Activated naive CD8-positive, alpha-beta T cell treated with anti-CD3 and anti-CD28 coated beads, Interleukin-2, amount 10 ng/mL, durations not matched to agents 7 days and 5 days (primary cell): ENCODE data around the gene AMY2B. TPM values are rescaled to one million over a fixed set of nuclear protein-coding genes. Genes with fewer than 3 reads are reported as not detected.
"Not testable (repeated sequence)": the region's sequence is repeated elsewhere in the genome, so short reads cannot be mapped to it uniquely, and the experiment has no call there.

Source experiments
- ATAC-seq: fragments of 150-1000 bp; cut with Tn5 transposase; one replicate; pipeline ENCODE4 v1.10.0; 2021; ENCODE audit warnings: low read depth, moderate library complexity
- POLR2A ChIA-PET: fragments of 350-600 bp; sonication (Branson Sonifier 250); formaldehyde crosslinking; loops from one replicate; lab custom pipeline; 2021; ENCODE audit warnings: antibody characterized with exemption; lab: Charles Lee
- DNase-seq: peaks from one replicate; pipeline ENCODE4 v3.0.0; 2021
- H3K27ac Mint-ChIP-seq: one replicate; pipeline ENCODE4 v1.8.0; 2022; ENCODE audit warnings: mild to moderate bottlenecking, mixed read lengths
- H3K27me3 Mint-ChIP-seq: one replicate; pipeline ENCODE4 v1.8.0; 2022; ENCODE audit warnings: mild to moderate bottlenecking, moderate library complexity, mixed read lengths
- H3K36me3 Mint-ChIP-seq: one replicate; pipeline ENCODE4 v1.8.0; 2021; ENCODE audit warnings: mild to moderate bottlenecking, mixed read lengths
- H3K4me1 Mint-ChIP-seq: one replicate; pipeline ENCODE4 v1.8.0; 2021; ENCODE audit warnings: mixed read lengths
- H3K4me3 Mint-ChIP-seq: one replicate; pipeline ENCODE4 v1.8.0; 2022; ENCODE audit warnings: mild to moderate bottlenecking, moderate library complexity, mixed read lengths
- H3K9me3 Mint-ChIP-seq: one replicate; pipeline ENCODE4 v1.8.0; 2021; ENCODE audit warnings: mixed read lengths
- total RNA-seq, 2 experiments: library from RNA; stranded (reverse); gene quantifications; one replicate each; pipeline ENCODE4 v1.2.3, GENCODE V29; 2021

Gene AMY2B
- total RNA-seq, 2 experiments from 2014 or later = 23.3 to 23.5 TPM

GRCh38 chr1:103563056-103563455 lies 8.3 kb upstream of the AMY2B start:
- Mint-ChIP-seq H3K4me3 (no peak overlapping the region), H3K9me3 (no peaks in the 10 kb centered on the region), H3K4me1 (peaks cover 2% of the 10 kb centered on the region), H3K36me3 (peaks cover 3% of the 10 kb centered on the region), H3K27me3 (no peaks in the 10 kb centered on the region), H3K27ac (no peak overlapping the region)
- ATAC-seq = no peak
- no peak for DNase-seq
- POLR2A ChIA-PET = no interaction called here

DNA sequence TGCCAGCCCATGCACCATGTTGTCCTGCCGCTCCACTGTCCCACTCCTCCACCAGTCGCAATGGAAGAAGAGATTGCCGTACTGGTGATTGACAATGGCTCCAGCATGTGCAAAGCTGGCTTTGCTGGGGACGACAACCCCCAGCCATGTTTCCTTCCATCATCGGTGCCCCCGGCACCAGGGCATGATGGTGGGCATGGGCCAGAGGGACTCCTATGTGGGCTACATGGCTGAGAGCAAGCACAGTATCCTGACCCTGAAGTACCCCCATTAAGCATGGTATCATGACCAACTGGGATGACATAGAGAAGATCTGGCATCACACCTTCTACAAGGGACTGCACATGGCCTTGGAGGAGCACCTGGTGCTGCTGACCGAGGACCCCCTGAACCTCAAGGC lies 1.9 kb upstream of the AMY2B start:
- Mint-ChIP-seq H3K36me3 (peaks cover 3% of the 10 kb centered on the region), H3K27ac (no peak overlapping the region), H3K9me3 (no peaks in the 10 kb centered on the region), H3K4me3 (no peak overlapping the region), H3K27me3 (no peaks in the 10 kb centered on the region), H3K4me1 (no peaks in the 10 kb centered on the region)
- no peak for DNase-seq
- POLR2A ChIA-PET = no interaction called here
- ATAC-seq = no peak

DNA sequence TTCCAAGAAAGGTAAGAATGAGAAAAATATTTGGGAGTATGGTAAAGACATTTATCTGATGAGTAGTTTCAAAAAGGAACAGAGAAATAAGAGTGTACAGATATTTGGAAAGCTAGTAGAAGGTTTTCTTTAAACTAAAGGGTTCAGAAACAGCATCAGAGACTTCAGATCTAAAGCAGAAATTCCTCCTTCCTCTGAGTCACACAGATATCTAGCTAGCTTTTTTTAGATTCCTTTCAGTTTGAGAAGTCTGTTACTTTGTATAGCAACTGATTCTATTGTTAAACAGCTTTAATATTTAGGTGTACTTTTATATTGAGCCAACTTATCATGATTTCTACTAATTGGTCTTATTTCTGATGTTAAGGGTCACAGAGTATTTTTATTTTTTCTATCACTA lies 4.7 kb downstream of the AMY2B start:
- no peaks in the 10 kb centered on the region for H3K36me3 Mint-ChIP-seq
- no peak overlapping the region for H3K27ac Mint-ChIP-seq
- H3K4me3 Mint-ChIP-seq = no peak overlapping the region
- H3K27me3 Mint-ChIP-seq = no peaks in the 10 kb centered on the region
- no peaks in the 10 kb centered on the region for H3K9me3 Mint-ChIP-seq
- POLR2A ChIA-PET = no interaction called here
- H3K4me1 Mint-ChIP-seq = no peaks in the 10 kb centered on the region
- ATAC-seq (no peak), DNase-seq (no peak)

- H3K9me3 Mint-ChIP-seq, H3K36me3 Mint-ChIP-seq, DNase-seq, H3K4me3 Mint-ChIP-seq, H3K27me3 Mint-ChIP-seq, H3K27ac Mint-ChIP-seq, POLR2A ChIA-PET, H3K4me1 Mint-ChIP-seq, ATAC-seq: not testable (repeated sequence)
Measured at GRCh38 chr1:103576784-103577183, 5.4 kb downstream of the AMY2B start.

DNA sequence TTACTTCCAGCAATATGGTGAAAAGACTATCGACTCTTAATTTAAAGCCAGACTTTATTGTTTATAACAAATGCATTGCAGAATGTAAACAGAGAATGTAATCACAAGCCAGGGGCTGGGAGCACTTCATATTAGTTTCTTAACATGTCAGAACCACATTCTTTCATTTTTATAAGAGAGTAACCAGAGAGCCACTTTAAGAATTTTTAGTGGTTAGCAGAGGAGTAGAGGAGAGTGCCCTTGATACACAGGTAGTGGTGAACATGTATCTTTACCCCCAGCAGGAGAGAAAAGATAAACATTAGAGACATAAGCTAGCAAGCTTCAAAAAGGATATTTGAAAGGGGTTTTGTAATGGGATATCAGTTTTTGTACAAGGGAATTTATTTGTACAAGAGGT lies 11.1 kb downstream of the AMY2B start:
- Mint-ChIP-seq H3K9me3 (no peaks in the 10 kb centered on the region), H3K36me3 (no peaks in the 10 kb centered on the region), H3K4me1 (no peaks in the 10 kb centered on the region), H3K4me3 (no peak overlapping the region), H3K27me3 (no peaks in the 10 kb centered on the region), H3K27ac (no peak overlapping the region)
- POLR2A ChIA-PET = no interaction called here
- DNase-seq (no peak), ATAC-seq (no peak)

DNA sequence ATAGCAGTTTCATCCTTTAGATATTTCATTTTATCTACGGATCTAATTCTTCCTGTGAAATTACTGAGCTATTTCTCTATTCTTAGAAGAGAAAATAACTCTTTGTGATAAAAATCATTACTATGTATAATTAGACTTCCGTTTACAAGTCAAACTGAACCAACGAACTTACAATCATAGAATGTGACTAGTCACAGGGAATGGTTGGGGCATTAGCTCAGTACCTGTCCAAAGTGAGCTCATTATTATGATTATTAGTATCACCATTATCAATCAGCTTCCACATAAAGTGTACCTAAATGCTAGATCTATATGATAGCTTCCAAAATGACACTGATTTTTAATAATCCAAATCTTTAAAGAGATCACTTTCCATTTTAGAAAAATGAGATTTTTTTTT lies 12.5 kb downstream of the AMY2B start:
- H3K36me3 Mint-ChIP-seq = no peaks in the 10 kb centered on the region
- ATAC-seq = no peak
- peaks cover 2% of the 10 kb centered on the region for H3K9me3 Mint-ChIP-seq
- H3K4me1 Mint-ChIP-seq = no peaks in the 10 kb centered on the region
- no peak overlapping the region for H3K4me3 Mint-ChIP-seq
- no peak for DNase-seq
- POLR2A ChIA-PET = no interaction called here
- H3K27ac Mint-ChIP-seq = no peak overlapping the region
- no peaks in the 10 kb centered on the region for H3K27me3 Mint-ChIP-seq

DNA sequence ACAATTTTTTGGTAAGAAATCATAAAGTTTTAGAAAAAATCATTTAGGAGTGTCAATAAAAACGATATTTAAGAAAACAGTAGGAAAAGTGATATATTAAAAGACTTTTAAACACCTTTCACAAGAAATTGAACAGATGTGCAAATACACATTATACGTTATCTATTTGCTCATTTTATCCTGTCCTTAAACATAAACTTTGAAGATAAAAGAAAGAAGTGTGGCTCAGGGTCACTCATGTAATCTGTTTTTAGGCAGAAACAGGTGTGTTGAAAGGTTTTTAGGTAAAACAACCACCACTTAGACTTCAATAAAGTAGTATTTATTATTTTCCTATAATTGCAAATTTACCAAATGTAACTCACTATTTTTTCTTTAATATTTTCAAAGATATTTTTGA lies 13.1 kb downstream of the AMY2B start:
- Mint-ChIP-seq H3K9me3 (peaks cover 5% of the 10 kb centered on the region), H3K27ac (no peak overlapping the region), H3K4me3 (no peak overlapping the region), H3K27me3 (no peaks in the 10 kb centered on the region), H3K4me1 (no peaks in the 10 kb centered on the region), H3K36me3 (no peaks in the 10 kb centered on the region)
- POLR2A ChIA-PET = no interaction called here
- ATAC-seq (no peak), DNase-seq (no peak)

DNA sequence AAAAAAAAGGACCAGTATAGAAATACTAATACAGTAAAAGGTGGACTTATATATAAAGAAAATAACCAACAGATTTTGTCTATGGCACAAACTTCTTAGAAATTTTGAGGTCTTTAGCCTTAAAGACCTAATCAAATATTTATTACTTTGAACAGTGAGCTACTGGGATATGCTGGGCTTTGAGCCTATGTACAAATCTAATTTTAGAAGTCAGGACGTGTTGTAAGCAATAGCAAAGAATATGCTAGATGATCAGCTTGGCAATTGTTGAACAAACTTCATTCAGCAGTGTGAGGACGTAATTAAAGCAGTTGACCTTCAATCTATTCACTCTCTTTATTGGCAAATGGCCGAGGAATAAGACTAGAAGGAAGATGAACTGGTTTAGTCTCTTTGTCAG lies 31.4 kb downstream of the AMY2B start:
- H3K27me3 Mint-ChIP-seq, H3K27ac Mint-ChIP-seq, POLR2A ChIA-PET, H3K4me3 Mint-ChIP-seq, ATAC-seq, H3K9me3 Mint-ChIP-seq, DNase-seq, H3K36me3 Mint-ChIP-seq, H3K4me1 Mint-ChIP-seq: not testable (repeated sequence)

DNA sequence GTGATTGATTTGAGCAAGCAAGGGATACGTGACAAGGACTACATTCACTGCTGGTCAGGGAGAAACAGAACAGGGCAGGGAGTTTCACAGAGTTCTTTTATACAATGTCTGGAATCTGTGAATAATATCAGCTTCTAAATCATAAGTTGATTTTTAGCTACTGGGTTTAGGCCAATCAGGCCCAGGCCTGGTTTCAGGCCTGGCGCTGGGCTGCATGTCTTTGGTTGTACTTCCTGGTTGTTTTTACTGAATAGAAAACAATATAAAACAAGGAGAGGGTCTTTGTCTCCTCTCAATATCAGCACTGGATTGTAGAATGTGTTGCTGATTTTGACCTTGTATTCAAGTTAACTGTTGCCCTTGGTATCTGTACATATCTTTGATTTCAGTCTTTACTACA lies 45.0 kb downstream of the AMY2B start:
- Mint-ChIP-seq H3K36me3 (no peaks in the 10 kb centered on the region), H3K4me3 (no peak overlapping the region), H3K27me3 (no peaks in the 10 kb centered on the region), H3K27ac (no peak overlapping the region), H3K4me1 (no peaks in the 10 kb centered on the region), H3K9me3 (no peaks in the 10 kb centered on the region)
- POLR2A ChIA-PET = no interaction called here
- no peak for DNase-seq
- ATAC-seq = no peak

DNA sequence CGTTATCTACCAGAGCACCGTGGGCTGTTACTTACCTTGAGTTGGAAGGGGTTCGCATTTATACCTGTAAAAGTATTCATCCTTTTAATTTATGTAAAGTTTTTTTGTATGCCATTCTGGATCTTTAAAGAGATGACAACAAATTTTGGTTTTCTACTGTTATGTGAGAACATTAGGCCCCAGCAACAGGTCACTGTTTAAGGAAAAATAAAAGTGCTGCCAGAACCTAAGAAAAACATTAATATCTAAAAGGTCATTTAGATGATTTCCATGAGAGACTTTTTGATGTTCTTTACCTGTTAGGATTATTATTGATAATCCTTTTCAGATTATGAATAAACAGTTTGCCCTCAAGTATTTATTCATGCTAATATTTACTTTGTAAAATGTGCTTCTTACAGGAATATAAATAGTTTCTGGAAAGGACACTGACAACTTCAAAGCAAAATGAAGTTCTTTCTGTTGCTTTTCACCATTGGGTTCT lies 45.6 kb downstream of the AMY2B start, which contains the start of gene AMY2A:
AMY2A (plus strand) TSS at position 434 of the 484 bp plus-strand sequence; CDS start at position 448, 14 bp downstream.
- DNase-seq, H3K36me3 Mint-ChIP-seq, ATAC-seq, H3K27ac Mint-ChIP-seq, H3K4me1 Mint-ChIP-seq, H3K9me3 Mint-ChIP-seq, POLR2A ChIA-PET, H3K4me3 Mint-ChIP-seq, H3K27me3 Mint-ChIP-seq: not testable (repeated sequence)

DNA sequence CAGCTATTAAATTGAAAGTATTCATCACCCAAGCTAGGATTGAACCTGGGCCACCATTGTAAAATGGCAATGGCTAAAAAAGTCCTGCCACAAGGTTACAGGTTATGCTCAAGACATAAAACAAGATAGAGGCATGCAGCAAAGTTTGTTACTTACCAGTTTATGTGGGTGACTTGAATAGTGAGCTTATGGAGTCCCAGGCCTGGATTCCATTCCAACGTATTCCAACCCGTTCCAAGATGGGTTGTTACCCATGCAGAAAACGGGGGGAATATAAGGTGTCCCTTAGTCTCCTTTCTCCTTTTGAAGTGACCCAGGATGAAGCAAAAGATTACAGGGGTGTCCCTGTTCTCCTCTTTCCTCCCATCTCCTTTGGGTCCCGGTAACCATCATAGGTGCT lies 56.0 kb downstream of the AMY2B start:
- H3K4me1 Mint-ChIP-seq, H3K27me3 Mint-ChIP-seq, H3K4me3 Mint-ChIP-seq, H3K9me3 Mint-ChIP-seq, POLR2A ChIA-PET, DNase-seq, H3K36me3 Mint-ChIP-seq, H3K27ac Mint-ChIP-seq, ATAC-seq: not testable (repeated sequence)

Other genes with a start within 250 kb of the AMY2B start
- gene RNPC3, start 45.9 kb upstream of the AMY2B start, total RNA-seq = 10 to 100 TPM; 44.4 to 47.8 TPM
- not detected for gene AMY2A, start 45.8 kb downstream of the AMY2B start, total RNA-seq
- gene AMY1A, start 84.2 kb downstream of the AMY2B start, total RNA-seq = not detected
- gene AMY1B, start 124.6 kb downstream of the AMY2B start, total RNA-seq = not detected
- not detected for gene AMY1C, start 178.3 kb downstream of the AMY2B start, total RNA-seq